Measurements from ENCODE around the gene PHF1. TPM values are rescaled to one million over a fixed set of nuclear protein-coding genes. Genes with fewer than 3 reads are reported as not detected.

Gene PHF1
- total RNA-seq, 4 donors from 2014 or later = 8.1 to 48.6 (median 17.3) TPM

GRCh38 chr6:33380272-33380981 lies 30.4 kb upstream of the PHF1 start:
- DNase-seq = no peak
- H3K27ac ChIP-seq = peak overlapping the region in 2 of 4 donors; percentile 53 to 65
- H3K9me3 ChIP-seq = no peaks in the 10 kb centered on the region
- TF ChIP-seq, protein P1, sequence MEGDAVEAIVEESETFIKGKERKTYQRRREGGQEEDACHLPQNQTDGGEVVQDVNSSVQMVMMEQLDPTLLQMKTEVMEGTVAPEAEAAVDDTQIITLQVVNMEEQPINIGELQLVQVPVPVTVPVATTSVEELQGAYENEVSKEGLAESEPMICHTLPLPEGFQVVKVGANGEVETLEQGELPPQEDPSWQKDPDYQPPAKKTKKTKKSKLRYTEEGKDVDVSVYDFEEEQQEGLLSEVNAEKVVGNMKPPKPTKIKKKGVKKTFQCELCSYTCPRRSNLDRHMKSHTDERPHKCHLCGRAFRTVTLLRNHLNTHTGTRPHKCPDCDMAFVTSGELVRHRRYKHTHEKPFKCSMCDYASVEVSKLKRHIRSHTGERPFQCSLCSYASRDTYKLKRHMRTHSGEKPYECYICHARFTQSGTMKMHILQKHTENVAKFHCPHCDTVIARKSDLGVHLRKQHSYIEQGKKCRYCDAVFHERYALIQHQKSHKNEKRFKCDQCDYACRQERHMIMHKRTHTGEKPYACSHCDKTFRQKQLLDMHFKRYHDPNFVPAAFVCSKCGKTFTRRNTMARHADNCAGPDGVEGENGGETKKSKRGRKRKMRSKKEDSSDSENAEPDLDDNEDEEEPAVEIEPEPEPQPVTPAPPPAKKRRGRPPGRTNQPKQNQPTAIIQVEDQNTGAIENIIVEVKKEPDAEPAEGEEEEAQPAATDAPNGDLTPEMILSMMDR (IDR thresholded peaks at IDR 0.05) = no peak
- TF ChIP-seq POLR2A (IDR thresholded peaks at IDR 0.05) = no peak
- intact Hi-C loops (cut with DNase I) = no loop called here
- H3K36me3 ChIP-seq = no peaks in the 10 kb centered on the region
- H3K4me1 ChIP-seq = peaks cover 6 to 49% (median 6%) of the 10 kb centered on the region in 3 donors
- no peak overlapping the region for H3K4me3 ChIP-seq
- WGBS, 2 donors = 48 to 65% methylated on average over 2 of the region's 2 CpGs
- H3K27me3 ChIP-seq = no peaks in the 10 kb centered on the region

GRCh38 chr6:33383427-33384185 lies 27.2 kb upstream of the PHF1 start:
- 71 to 78% methylated on average over 9 of the region's 10 CpGs for WGBS, 2 donors
- no peak overlapping the region for H3K27ac ChIP-seq
- no peak for DNase-seq
- no peaks in the 10 kb centered on the region for H3K9me3 ChIP-seq
- H3K4me1 ChIP-seq = peaks cover 0 to 29% (median 0%) of the 10 kb centered on the region in 3 donors
- no peak overlapping the region for H3K4me3 ChIP-seq
- no peaks in the 10 kb centered on the region for H3K36me3 ChIP-seq
- intact Hi-C loops (cut with DNase I) = no loop called here
- H3K27me3 ChIP-seq = no peaks in the 10 kb centered on the region
- TF ChIP-seq POLR2A (IDR thresholded peaks at IDR 0.05) = no peak
- TF ChIP-seq, protein P1 (IDR thresholded peaks at IDR 0.05) = no peak

DNA sequence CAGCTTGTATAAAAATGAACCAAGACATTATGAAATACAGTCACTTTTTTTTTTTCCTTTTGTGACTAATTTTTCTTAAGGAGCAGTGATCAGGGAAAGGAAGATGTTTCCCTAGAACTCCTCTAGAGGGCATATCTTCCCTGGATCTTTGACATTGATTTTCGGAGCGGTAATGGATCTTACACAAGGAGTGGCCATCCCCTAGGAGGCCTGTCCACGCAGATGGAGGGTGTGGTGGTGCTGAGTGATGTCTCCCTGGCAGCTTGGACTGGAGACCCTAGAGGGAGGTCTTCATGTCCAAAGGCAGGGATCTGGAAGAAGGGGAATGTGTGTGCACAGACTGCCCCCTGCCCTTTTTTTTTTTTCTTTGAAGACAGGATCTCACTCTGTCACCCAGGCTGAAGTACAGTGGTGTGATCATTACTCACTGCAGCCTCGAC lies 26.2 kb upstream of the PHF1 start:
- TF ChIP-seq, protein P1 (IDR thresholded peaks at IDR 0.05) = peak in 4 of 6 experiments; percentile 27 to 46 (median 34)
- no peak for TF ChIP-seq POLR2A (IDR thresholded peaks at IDR 0.05)

DNA sequence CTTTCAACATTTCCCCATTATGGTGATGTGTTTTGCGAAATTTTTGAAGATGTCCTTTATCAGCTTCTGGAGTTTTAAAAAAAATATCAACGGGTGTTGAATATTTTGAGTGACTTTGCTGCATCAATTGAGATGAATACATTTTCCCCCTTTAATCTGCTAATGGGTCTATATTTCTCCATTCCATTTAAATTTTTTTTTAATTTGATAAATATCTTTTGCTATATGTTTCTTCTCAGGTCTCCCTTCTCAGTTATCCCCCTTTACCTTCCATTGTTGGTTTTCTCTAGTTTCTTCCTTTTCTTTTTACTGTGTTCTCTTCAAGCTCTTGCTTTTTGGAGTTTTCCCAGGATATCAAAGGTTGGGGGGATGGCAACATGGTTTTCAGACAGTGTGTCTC lies 20.6 kb upstream of the PHF1 start:
- WGBS, 2 donors = 73 to 88% methylated on average over 2 of the region's 2 CpGs
- H3K27me3 ChIP-seq = no peaks in the 10 kb centered on the region
- peak overlapping the region in 3 of 4 donors; percentile 88 to 96 (median 94) for H3K27ac ChIP-seq
- no peaks in the 10 kb centered on the region for H3K9me3 ChIP-seq
- peaks cover 11 to 31% (median 11%) of the 10 kb centered on the region in 3 donors for H3K4me1 ChIP-seq
- H3K4me3 ChIP-seq = no peak overlapping the region
- no peaks in the 10 kb centered on the region for H3K36me3 ChIP-seq
- TF ChIP-seq, protein P1 (IDR thresholded peaks at IDR 0.05) = no peak
- no peak for TF ChIP-seq POLR2A (IDR thresholded peaks at IDR 0.05)
- no peak for DNase-seq
- intact Hi-C loops (cut with DNase I) = no loop called here

More for the DNA sequence above, 26.2 kb upstream of the PHF1 start:
- DNase-seq = no peak
- H3K27ac ChIP-seq = no peak overlapping the region
- H3K27me3 ChIP-seq = no peaks in the 10 kb centered on the region
- no peaks in the 10 kb centered on the region for H3K9me3 ChIP-seq
- H3K4me3 ChIP-seq = no peak overlapping the region
- WGBS, 2 donors = 29 to 75% methylated on average over 1 to 3 of the region's 4 CpGs
- peaks cover 0 to 25% (median 0%) of the 10 kb centered on the region in 3 donors for H3K4me1 ChIP-seq
- intact Hi-C loops (cut with DNase I) = no loop called here
- no peaks in the 10 kb centered on the region for H3K36me3 ChIP-seq

DNA sequence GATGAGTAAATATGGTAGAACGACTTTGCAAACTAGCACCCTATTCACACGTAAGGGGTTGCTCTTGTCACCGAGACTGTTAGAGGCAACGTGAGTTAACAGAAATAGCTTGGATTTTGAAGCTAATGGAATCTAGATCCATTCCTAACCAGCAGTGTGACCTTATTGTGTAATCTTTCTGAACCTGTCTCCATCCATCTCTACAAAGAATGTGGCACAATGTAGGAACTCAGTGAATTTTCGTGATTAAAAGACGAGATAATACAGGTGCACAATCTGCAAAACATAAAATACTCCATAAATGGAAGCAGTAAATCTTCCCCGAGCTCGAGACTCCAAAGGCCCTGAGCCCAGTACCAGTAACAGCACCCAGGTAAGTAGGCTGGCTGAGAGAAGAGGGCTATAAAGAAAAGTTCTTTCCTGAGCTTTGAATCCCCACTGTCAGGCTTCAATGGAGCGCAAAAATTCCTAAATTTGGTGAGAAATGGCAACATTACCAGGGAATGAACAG lies 20.0 kb upstream of the PHF1 start:
- Histone ChIP-seq H3K27ac (peak overlapping the region; percentile 88 to 96 (median 94)), H3K27me3 (no peaks in the 10 kb centered on the region), H3K36me3 (no peaks in the 10 kb centered on the region), H3K9me3 (no peaks in the 10 kb centered on the region), H3K4me3 (peak overlapping the region; percentile 61 to 80 (median 66)), H3K4me1 (peaks cover 11 to 31% (median 11%) of the 10 kb centered on the region in 3 donors)
- no peak for TF ChIP-seq POLR2A (IDR thresholded peaks at IDR 0.05)
- TF ChIP-seq, protein P1 (IDR thresholded peaks at IDR 0.05) = no peak
- intact Hi-C loops (cut with DNase I) = no loop called here
- DNase-seq = no peak
- 71 to 76% methylated on average over 9 of the region's 9 CpGs for WGBS, 2 donors

All from esophagus squamous epithelium (tissue), 5 donors.